AG09319 (cell line): ENCODE measurements around the gene CSRNP3.

ENCODE experiments used
- DNase-seq: peaks from one replicate; pipeline ENCODE4 v3.0.0-alpha.2; 2010; ENCODE audit warnings: low read depth; ENCODE audit errors: extremely low read depth
- CTCF ChIP-seq: IDR thresholded peaks from 2 replicates; pipeline ENCODE4 v1.5.1; 2011; ENCODE audit warnings: low read depth, mild to moderate bottlenecking, inconsistent platforms, low read length, moderate library complexity

The CSRNP3 gene

DNA sequence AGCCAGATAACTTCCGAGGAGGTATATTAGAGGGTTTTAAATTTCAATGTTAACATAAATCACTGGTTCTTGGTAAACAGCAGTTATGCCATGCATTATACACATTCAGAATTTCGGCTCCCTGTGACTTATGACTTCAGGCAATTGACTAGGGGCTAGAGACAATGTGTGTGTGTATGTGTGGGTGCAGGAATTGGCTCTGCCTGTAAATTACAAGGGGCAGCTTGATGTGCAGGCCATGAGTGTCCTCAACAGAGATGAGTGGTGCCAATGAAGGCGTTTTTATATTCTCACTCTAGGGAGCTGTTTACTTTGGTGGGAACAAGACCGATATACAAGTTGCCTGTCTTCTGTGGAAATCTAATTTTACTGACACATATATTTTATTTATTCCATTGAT is 161.6 kb downstream of the CSRNP3 start:
- no peak for TF ChIP-seq CTCF
- no peak for DNase-seq

DNA sequence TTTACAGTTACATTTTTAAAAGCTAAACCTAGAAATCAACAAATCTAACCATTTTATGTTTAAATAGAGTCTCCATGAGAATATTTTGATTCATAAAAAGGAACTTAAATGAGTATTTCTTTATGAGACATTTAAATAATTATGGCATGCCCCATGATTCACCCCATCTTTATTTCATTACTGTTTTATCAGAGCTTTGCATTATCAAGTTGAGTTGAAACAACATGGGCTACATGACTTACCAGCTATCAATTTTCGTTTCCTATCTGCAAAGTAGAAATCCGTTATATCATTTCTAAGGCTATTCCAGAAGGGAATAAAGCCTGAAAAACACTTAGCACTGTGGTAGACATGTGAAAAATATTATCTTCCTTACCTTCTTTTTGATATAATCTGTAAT is 163.1 kb downstream of the CSRNP3 start:
- no peak for TF ChIP-seq CTCF
- DNase-seq = no peak

GRCh38 chr2:165633431-165633830 is 163.9 kb downstream of the CSRNP3 start:
- no peak for TF ChIP-seq CTCF
- no peak for DNase-seq

DNA sequence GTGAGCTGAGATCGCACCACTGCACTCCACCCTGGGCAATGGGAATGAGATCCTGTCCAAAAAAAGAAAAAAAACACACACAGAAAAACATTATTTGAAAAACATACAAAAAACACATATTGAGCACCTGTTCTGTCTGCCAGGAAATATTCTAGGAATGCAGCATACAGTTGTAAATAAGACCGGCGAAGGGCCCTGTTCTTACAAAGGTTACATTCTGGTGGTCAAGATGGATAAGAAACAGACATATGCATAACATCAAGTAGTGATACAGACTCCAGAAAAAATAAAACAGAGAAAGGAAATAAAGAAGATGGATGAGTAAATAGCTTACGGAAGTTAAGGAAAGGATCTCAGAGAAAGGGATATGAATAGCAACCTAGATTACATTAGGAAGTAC is 164.8 kb downstream of the CSRNP3 start:
- no peak for TF ChIP-seq CTCF
- DNase-seq = no peak

GRCh38 chr2:165634855-165635254 is 165.4 kb downstream of the CSRNP3 start:
- no peak for TF ChIP-seq CTCF
- DNase-seq = no peak

- no peak for TF ChIP-seq CTCF
- DNase-seq = no peak
These were observed 166.0 kb downstream of the CSRNP3 start for GRCh38 chr2:165635532-165635931.

DNA sequence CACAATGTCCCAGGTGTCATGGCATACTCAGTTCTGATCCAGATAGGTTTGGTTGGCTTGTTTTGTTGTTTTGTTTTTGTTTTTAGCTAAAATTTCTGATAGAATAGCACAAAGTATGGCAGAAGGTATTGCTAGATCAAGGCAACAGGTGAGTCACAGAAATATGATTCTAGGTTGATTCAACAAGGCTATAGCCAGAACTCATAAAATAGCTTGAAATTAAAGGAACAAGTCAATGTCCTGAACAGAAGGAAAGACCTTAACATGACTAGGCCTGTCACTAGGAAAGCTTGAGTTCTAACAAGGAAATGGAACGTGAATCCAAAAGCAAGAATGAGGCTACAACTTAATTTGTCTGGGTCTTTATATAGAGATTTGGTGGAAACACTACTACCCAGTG is 167.5 kb downstream of the CSRNP3 start:
- no peak for DNase-seq
- no peak for TF ChIP-seq CTCF
